HL-60 (cell line): ENCODE data around the gene RNH1.

Experiments used
- CTCF ChIP-seq: IDR thresholded peaks from one replicate; pipeline ENCODE4 v1.5.1; 2011; ENCODE audit warnings: low read length, control low read depth, inconsistent platforms; ENCODE audit not compliant: insufficient read depth
- GABPA ChIP-seq: IDR thresholded peaks from 2 replicates; pipeline ENCODE4 v1.6.1; 2012; ENCODE audit warnings: low read depth
- POLR2AphosphoS5 ChIP-seq: IDR thresholded peaks from 2 replicates; pipeline ENCODE4 v1.6.1; 2012; ENCODE audit warnings: low read depth
- REST ChIP-seq: IDR thresholded peaks from 2 replicates; pipeline ENCODE4 v1.6.1; 2012; ENCODE audit warnings: low read depth; ENCODE audit not compliant: insufficient replicate concordance
- SPI1 ChIP-seq: IDR thresholded peaks from 2 replicates; pipeline ENCODE4 v1.6.1; 2012; ENCODE audit warnings: low read depth, mild to moderate bottlenecking, borderline replicate concordance

- no peak for TF ChIP-seq CTCF
- no peak for TF ChIP-seq POLR2AphosphoS5
- no peak for TF ChIP-seq REST
- TF ChIP-seq GABPA, result no peak
- TF ChIP-seq SPI1, result no peak
These were observed 61.1 kb downstream of the RNH1 start for GRCh38 chr11:445765-446588.
